ENCODE data around the gene CMSS1.

CMSS1 gene

GRCh38 chr3:100053951-100054620 lies 236.4 kb downstream of the CMSS1 start:
- Histone ChIP-seq H3K4me3 (replicated peaks; ENCODE audit: insufficient read depth, low read length) (no peak overlapping the region), H3K27ac (replicated peaks) (no peak overlapping the region), H3K27me3 (ENCODE audit: insufficient read depth, poor library complexity, severe bottlenecking) (no peaks in the 10 kb centered on the region)
- TF ChIP-seq POLR2AphosphoS5 (IDR thresholded peaks at IDR 0.05; ENCODE audit: low read depth): no peak
- no peak for TF ChIP-seq CTCF (IDR thresholded peaks at IDR 0.05; ENCODE audit: insufficient read depth, low read length)
- TF ChIP-seq SPI1 (IDR thresholded peaks at IDR 0.05; ENCODE audit: borderline replicate concordance, low read depth): no peak
- TF ChIP-seq REST (IDR thresholded peaks at IDR 0.05; ENCODE audit: insufficient replicate concordance, low read depth): no peak
- no peak for TF ChIP-seq GABPA (IDR thresholded peaks at IDR 0.05; ENCODE audit: low read depth)
- DNase-seq (ENCODE audit: low read depth in 1 of 2, low spot score in 1 of 2): no peak

- H3K4me3 ChIP-seq (replicated peaks; ENCODE audit: insufficient read depth, low read length): no peak overlapping the region
- no peak for TF ChIP-seq GABPA (IDR thresholded peaks at IDR 0.05; ENCODE audit: low read depth)
- TF ChIP-seq CTCF (IDR thresholded peaks at IDR 0.05; ENCODE audit: insufficient read depth, low read length): no peak
- TF ChIP-seq REST (IDR thresholded peaks at IDR 0.05; ENCODE audit: insufficient replicate concordance, low read depth): no peak
- TF ChIP-seq POLR2AphosphoS5 (IDR thresholded peaks at IDR 0.05; ENCODE audit: low read depth): no peak
- TF ChIP-seq SPI1 (IDR thresholded peaks at IDR 0.05; ENCODE audit: borderline replicate concordance, low read depth): no peak
- H3K27ac ChIP-seq (replicated peaks): no peak overlapping the region
- DNase-seq (ENCODE audit: low read depth in 1 of 2, low spot score in 1 of 2): no peak
- no peaks in the 10 kb centered on the region for H3K27me3 ChIP-seq (ENCODE audit: insufficient read depth, poor library complexity, severe bottlenecking)
Measured at GRCh38 chr3:100057716-100058575, 240.3 kb downstream of the CMSS1 start.

- no peak for DNase-seq (ENCODE audit: low read depth in 1 of 2, low spot score in 1 of 2)
- no peaks in the 10 kb centered on the region for H3K27me3 ChIP-seq (ENCODE audit: insufficient read depth, poor library complexity, severe bottlenecking)
- TF ChIP-seq SPI1 (IDR thresholded peaks at IDR 0.05; ENCODE audit: borderline replicate concordance, low read depth) (no peak), REST (IDR thresholded peaks at IDR 0.05; ENCODE audit: insufficient replicate concordance, low read depth) (no peak)
- no peak overlapping the region for H3K4me3 ChIP-seq (replicated peaks; ENCODE audit: insufficient read depth, low read length)
- no peak overlapping the region for H3K27ac ChIP-seq (replicated peaks)
Measured at GRCh38 chr3:100059472-100059871, 241.8 kb downstream of the CMSS1 start.
